Measurements from ENCODE around the gene C2orf72.

C2orf72 gene

DNA sequence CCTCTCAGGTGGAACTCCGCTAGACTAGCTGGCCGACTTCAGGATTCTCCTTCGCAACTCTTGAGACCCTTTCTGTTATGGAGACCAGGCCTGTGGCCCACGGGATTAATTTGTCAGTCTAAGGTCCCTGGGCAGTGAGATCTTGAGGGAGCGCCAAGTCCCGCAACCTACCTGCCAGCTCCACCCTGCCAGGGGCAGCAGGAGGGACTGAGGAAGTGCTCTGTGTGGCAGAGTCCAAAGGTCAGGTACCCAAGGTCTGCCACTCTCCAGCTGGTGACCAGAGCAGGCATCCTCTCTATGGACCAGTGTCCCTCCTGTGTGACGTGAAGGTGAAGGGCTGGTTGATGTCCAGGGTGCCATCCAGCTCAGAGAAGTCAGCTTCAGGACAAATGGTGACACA, 45.7 kb upstream of the C2orf72 start:
- Histone ChIP-seq H3K4me1 (ENCODE audit: low read length) (no peaks in the 10 kb centered on the region), H3K4me3 (ENCODE audit: low read length) (no peak overlapping the region), H3F3A (ENCODE audit: insufficient read depth, low read length) (no peaks in the 10 kb centered on the region), H3K27me3 (replicated peaks; ENCODE audit: insufficient read depth, low read length) (no peaks in the 10 kb centered on the region), H3K36me3 (replicated peaks; ENCODE audit: insufficient read depth, low read length) (no peaks in the 10 kb centered on the region), H3K4me2 (ENCODE audit: low read depth, low read length) (no peak overlapping the region), H3K79me2 (ENCODE audit: low read length) (no peaks in the 10 kb centered on the region), H2AFZ (ENCODE audit: low read length) (no peak overlapping the region), H3K9me3 (replicated peaks; ENCODE audit: insufficient read depth, low read length) (no peaks in the 10 kb centered on the region), H4K20me1 (ENCODE audit: insufficient read depth, low read length) (no peaks in the 10 kb centered on the region), H3K9me2 (replicated peaks; ENCODE audit: insufficient read depth, low read length) (no peaks in the 10 kb centered on the region), H3K9ac (ENCODE audit: low read length) (no peak overlapping the region), H3K27ac (ENCODE audit: low read length) (no peak overlapping the region)
- TF ChIP-seq, protein P1, sequence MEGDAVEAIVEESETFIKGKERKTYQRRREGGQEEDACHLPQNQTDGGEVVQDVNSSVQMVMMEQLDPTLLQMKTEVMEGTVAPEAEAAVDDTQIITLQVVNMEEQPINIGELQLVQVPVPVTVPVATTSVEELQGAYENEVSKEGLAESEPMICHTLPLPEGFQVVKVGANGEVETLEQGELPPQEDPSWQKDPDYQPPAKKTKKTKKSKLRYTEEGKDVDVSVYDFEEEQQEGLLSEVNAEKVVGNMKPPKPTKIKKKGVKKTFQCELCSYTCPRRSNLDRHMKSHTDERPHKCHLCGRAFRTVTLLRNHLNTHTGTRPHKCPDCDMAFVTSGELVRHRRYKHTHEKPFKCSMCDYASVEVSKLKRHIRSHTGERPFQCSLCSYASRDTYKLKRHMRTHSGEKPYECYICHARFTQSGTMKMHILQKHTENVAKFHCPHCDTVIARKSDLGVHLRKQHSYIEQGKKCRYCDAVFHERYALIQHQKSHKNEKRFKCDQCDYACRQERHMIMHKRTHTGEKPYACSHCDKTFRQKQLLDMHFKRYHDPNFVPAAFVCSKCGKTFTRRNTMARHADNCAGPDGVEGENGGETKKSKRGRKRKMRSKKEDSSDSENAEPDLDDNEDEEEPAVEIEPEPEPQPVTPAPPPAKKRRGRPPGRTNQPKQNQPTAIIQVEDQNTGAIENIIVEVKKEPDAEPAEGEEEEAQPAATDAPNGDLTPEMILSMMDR (IDR thresholded peaks at IDR 0.05; ENCODE audit: low read length): no peak
- no peak for TF ChIP-seq EZH2 (optimal IDR thresholded peaks at IDR 0.05; ENCODE audit: low read depth, low read length)
- no peak for TF ChIP-seq EZH2phosphoT487 (IDR thresholded peaks at IDR 0.05; ENCODE audit: low read length)
- DNase-seq: no peak

DNA sequence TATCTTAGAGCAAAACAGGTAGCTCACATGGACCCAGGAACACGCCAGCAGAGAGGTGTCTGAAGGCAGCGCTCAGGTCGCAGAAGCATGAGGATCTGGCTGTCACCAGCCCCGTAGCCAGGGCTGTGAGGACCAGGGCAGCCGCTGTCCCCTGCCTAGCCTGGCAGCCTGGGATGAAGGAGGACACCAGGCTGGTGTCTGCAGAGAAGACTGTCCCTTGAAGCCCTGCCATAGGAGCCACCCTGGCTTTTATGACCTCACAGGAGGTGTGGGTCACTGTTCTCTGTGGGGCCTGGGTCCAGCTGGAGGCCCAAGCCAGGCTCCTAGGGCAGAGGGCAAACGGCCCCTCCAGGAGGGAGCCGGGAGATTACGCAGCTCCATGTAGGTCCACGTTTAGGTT, 41.5 kb upstream of the C2orf72 start, which contains the start of gene SPATA3:
SPATA3 (plus strand) TSS at position 301 of the 400 bp plus-strand sequence. CDS start 113 bp downstream, outside the sequence.
- H3K27me3 ChIP-seq (replicated peaks; ENCODE audit: insufficient read depth, low read length): no peaks in the 10 kb centered on the region; the same call in 1 of the 2 replicates

DNA sequence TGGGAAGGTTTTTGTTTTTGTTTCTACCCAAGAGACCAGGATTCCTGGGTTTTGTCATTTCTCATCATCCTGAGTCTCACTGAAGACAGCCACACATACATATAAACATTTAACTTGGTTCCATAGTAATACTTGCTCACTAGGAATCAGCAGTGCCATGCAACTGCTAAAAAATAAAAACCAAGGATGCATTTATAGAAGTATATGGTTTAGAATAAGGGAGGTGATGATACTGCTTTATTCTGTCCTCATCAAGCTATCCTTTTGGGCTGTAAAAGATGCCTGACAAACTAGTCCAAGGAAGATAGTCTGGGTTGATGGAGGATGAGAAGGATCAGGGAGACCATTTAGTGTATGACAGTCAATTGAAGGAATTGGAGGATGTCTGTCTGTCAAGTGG, 40.7 kb upstream of the C2orf72 start:
- no peak overlapping the region for H2AFZ ChIP-seq (ENCODE audit: low read length)
- no peak overlapping the region for H3K4me3 ChIP-seq (ENCODE audit: low read length)
- H3K79me2 ChIP-seq (ENCODE audit: low read length): no peaks in the 10 kb centered on the region
- H3K36me3 ChIP-seq (replicated peaks; ENCODE audit: insufficient read depth, low read length): no peaks in the 10 kb centered on the region
- H3K9ac ChIP-seq (ENCODE audit: low read length): no peak overlapping the region
- no peaks in the 10 kb centered on the region for H3F3A ChIP-seq (ENCODE audit: insufficient read depth, low read length)
- no peaks in the 10 kb centered on the region for H4K20me1 ChIP-seq (ENCODE audit: insufficient read depth, low read length)
- DNase-seq: no peak
- no peaks in the 10 kb centered on the region for H3K9me3 ChIP-seq (replicated peaks; ENCODE audit: insufficient read depth, low read length)
- no peak for TF ChIP-seq EZH2 (optimal IDR thresholded peaks at IDR 0.05; ENCODE audit: low read depth, low read length)
- TF ChIP-seq, protein P1 (IDR thresholded peaks at IDR 0.05; ENCODE audit: low read length): no peak
- TF ChIP-seq EZH2phosphoT487 (IDR thresholded peaks at IDR 0.05; ENCODE audit: low read length): no peak
- H3K27me3 ChIP-seq (replicated peaks; ENCODE audit: insufficient read depth, low read length): no peaks in the 10 kb centered on the region; the same call in 1 of the 2 replicates
- no peak overlapping the region for H3K27ac ChIP-seq (ENCODE audit: low read length)
- no peaks in the 10 kb centered on the region for H3K4me1 ChIP-seq (ENCODE audit: low read length)
- no peak overlapping the region for H3K4me2 ChIP-seq (ENCODE audit: low read depth, low read length)
- no peaks in the 10 kb centered on the region for H3K9me2 ChIP-seq (replicated peaks; ENCODE audit: insufficient read depth, low read length)

More for the DNA sequence above, 41.5 kb upstream of the C2orf72 start, which contains the start of gene SPATA3:
- TF ChIP-seq EZH2phosphoT487 (IDR thresholded peaks at IDR 0.05; ENCODE audit: low read length) (no peak), EZH2 (optimal IDR thresholded peaks at IDR 0.05; ENCODE audit: low read depth, low read length) (no peak)
- TF ChIP-seq, protein P1 (IDR thresholded peaks at IDR 0.05; ENCODE audit: low read length): no peak
- Histone ChIP-seq H2AFZ (ENCODE audit: low read length) (no peak within 1 kb of the TSS), H3K4me1 (ENCODE audit: low read length) (no peaks in the 10 kb centered on the region), H3K36me3 (replicated peaks; ENCODE audit: insufficient read depth, low read length) (no peaks in the 10 kb centered on the region), H3K27ac (ENCODE audit: low read length) (no peak within 1 kb of the TSS), H4K20me1 (ENCODE audit: insufficient read depth, low read length) (no peaks in the 10 kb centered on the region), H3K4me2 (ENCODE audit: low read depth, low read length) (no peak within 1 kb of the TSS), H3K9me3 (replicated peaks; ENCODE audit: insufficient read depth, low read length) (no peaks in the 10 kb centered on the region), H3K9me2 (replicated peaks; ENCODE audit: insufficient read depth, low read length) (no peaks in the 10 kb centered on the region), H3K79me2 (ENCODE audit: low read length) (no peaks in the 10 kb centered on the region), H3F3A (ENCODE audit: insufficient read depth, low read length) (no peaks in the 10 kb centered on the region), H3K9ac (ENCODE audit: low read length) (no peak within 1 kb of the TSS), H3K4me3 (ENCODE audit: low read length) (no peak within 1 kb of the TSS)
- DNase-seq: no peak
